Measurements from ENCODE around the gene GZMM.

GZMM gene

GRCh38 chr19:506404-507285 is 37.2 kb upstream of the GZMM start:
- POLR2A ChIA-PET: interaction anchor here (1.1 kb wide), 2 partner anchors 18 to 25 kb away, joined by 10 to 11 read pairs; partner anchors contain the start of gene CDC34
- CTCF ChIA-PET: interaction anchor here (0.7 to 2.9 kb wide), 24 partner anchors 9 to 259 kb away, joined by 3 to 18 read pairs (median 3); partner anchors contain the start of genes CDC34, MADCAM1 and MIER2
- peak; percentile 92 for TF ChIP-seq CTCF (IDR thresholded peaks at IDR 0.05; ENCODE audit: control extremely low read depth, extremely low read depth, low read depth, missing control alignments)
- DNase-seq (ENCODE audit: extremely low spot score): peak; percentile 98

- peak; percentile 85 for DNase-seq (ENCODE audit: extremely low spot score)
- ChIA-PET CTCF (interaction anchor here (0.6 to 2.9 kb wide), 14 partner anchors 10 to 211 kb away, joined by 3 to 18 read pairs (median 4); partner anchors contain the start of genes CDC34 and MADCAM1), POLR2A (interaction anchor here (1.1 kb wide), 1 partner anchor 24 kb away, joined by 11 read pairs; the partner anchor contains the start of gene CDC34)
- TF ChIP-seq CTCF (IDR thresholded peaks at IDR 0.05; ENCODE audit: control extremely low read depth, extremely low read depth, low read depth, missing control alignments): no peak
These were observed 36.3 kb upstream of the GZMM start, which contains the start of gene TPGS1 for GRCh38 chr19:507286-508203. TPGS1 (plus strand) TSS chr19:507497; CDS start chr19:507507, 10 bp downstream.

- DNase-seq (ENCODE audit: extremely low spot score): no peak
- POLR2A ChIA-PET: no interaction called here
- no peak for TF ChIP-seq CTCF (IDR thresholded peaks at IDR 0.05; ENCODE audit: control extremely low read depth, extremely low read depth, low read depth, missing control alignments)
- CTCF ChIA-PET: interaction anchor here (0.6 to 4.0 kb wide), 2 partner anchors 13 to 22 kb away, joined by 3 to 79 read pairs; partner anchors contain the start of gene CDC34
These were observed 35.4 kb upstream of the GZMM start for GRCh38 chr19:508204-509150.

- ChIA-PET POLR2A (interaction anchor here (1.1 kb wide), 1 partner anchor 21 kb away, joined by 4 read pairs; the partner anchor contains the start of gene CDC34), CTCF (interaction anchor here (0.7 to 4.0 kb wide), 34 partner anchors 8 to 264 kb away, joined by 3 to 79 read pairs (median 4); partner anchors contain the start of genes C2CD4C, CDC34 and MADCAM1)
- peak; percentile 88 for DNase-seq (ENCODE audit: extremely low spot score)
- TF ChIP-seq CTCF (IDR thresholded peaks at IDR 0.05; ENCODE audit: control extremely low read depth, extremely low read depth, low read depth, missing control alignments): peak; percentile 98
These were observed 33.2 kb upstream of the GZMM start for GRCh38 chr19:510606-511100.

GRCh38 chr19:511101-511851 is 32.6 kb upstream of the GZMM start:
- ChIA-PET POLR2A (interaction anchor here (0.8 kb wide), 1 partner anchor 20 kb away, joined by 3 read pairs; no protein-coding TSS in a partner anchor), CTCF (interaction anchor here (0.7 to 4.0 kb wide), 32 partner anchors 9 to 264 kb away, joined by 3 to 79 read pairs (median 4); partner anchors contain the start of genes C2CD4C, CDC34 and MADCAM1)
- no peak for TF ChIP-seq CTCF (IDR thresholded peaks at IDR 0.05; ENCODE audit: control extremely low read depth, extremely low read depth, low read depth, missing control alignments)
- peak; percentile 45 for DNase-seq (ENCODE audit: extremely low spot score)
